ENCODE data around the gene TRAF6. TPM values are rescaled to one million over a fixed set of nuclear protein-coding genes. Genes with fewer than 3 reads are reported as not detected.

TRAF6 gene
- total RNA-seq, 1 donor from 2014 or later: 12.5 TPM

DNA sequence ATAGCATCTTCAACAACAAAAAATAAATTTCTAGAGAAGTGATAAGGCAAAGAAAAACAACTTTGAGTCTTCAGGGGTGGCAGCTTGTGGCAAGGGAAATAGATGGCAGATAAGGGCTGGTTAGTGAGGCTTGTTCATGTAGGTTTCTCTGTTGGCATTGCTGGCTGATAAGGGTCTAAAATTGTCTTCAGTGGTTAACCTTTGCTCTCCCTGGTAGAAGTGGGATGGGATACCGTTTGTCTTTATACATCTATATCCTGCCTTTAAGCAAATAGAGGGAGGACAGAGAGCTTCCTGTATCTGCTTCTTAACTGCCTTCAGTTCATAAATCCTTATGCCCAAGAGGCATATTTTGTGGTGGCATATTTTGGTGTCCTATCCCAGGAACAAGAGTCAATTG lies 57.1 kb downstream of the TRAF6 start:
- H3K9ac ChIP-seq (ENCODE audit: low read depth in 1 of 3, low read length in 3 of 3): no peak overlapping the region
- no peaks in the 10 kb centered on the region for H3K27me3 ChIP-seq (ENCODE audit: control insufficient read depth in 3 of 3, insufficient read depth in 3 of 3, low read length in 3 of 3)
- peaks cover 0 to 2% (median 0%) of the 10 kb centered on the region in 3 donors for H3K36me3 ChIP-seq (ENCODE audit: control insufficient read depth in 3 of 3, insufficient read depth in 3 of 3, low read length in 3 of 3)
- H3K4me1 ChIP-seq (ENCODE audit: control insufficient read depth in 3 of 3, insufficient read depth in 3 of 3, low read length in 3 of 3): peaks cover 24 to 66% (median 37%) of the 10 kb centered on the region in 3 donors
- no peaks in the 10 kb centered on the region for H3K9me3 ChIP-seq (ENCODE audit: control insufficient read depth in 3 of 3, low read length in 3 of 3)
- H3K27ac ChIP-seq (ENCODE audit: low read depth, low read length): no peak overlapping the region
- H3K4me3 ChIP-seq (ENCODE audit: low read length in 3 of 3): no peak overlapping the region

- H3K27me3 ChIP-seq (ENCODE audit: control insufficient read depth in 3 of 3, insufficient read depth in 3 of 3, low read length in 3 of 3): no peaks in the 10 kb centered on the region
- no peak overlapping the region for H3K9ac ChIP-seq (ENCODE audit: low read depth in 1 of 3, low read length in 3 of 3)
- H3K4me1 ChIP-seq (ENCODE audit: control insufficient read depth in 3 of 3, insufficient read depth in 3 of 3, low read length in 3 of 3): peaks cover 24 to 72% (median 37%) of the 10 kb centered on the region in 3 donors
- no peak overlapping the region for H3K4me3 ChIP-seq (ENCODE audit: low read length in 3 of 3)
- H3K36me3 ChIP-seq (ENCODE audit: control insufficient read depth in 3 of 3, insufficient read depth in 3 of 3, low read length in 3 of 3): peaks cover 0 to 2% (median 0%) of the 10 kb centered on the region in 3 donors
- no peak overlapping the region for H3K27ac ChIP-seq (ENCODE audit: low read depth, low read length)
- no peaks in the 10 kb centered on the region for H3K9me3 ChIP-seq (ENCODE audit: control insufficient read depth in 3 of 3, low read length in 3 of 3)
Measured at GRCh38 chr11:36452236-36452940, 57.7 kb downstream of the TRAF6 start.

- H3K4me1 ChIP-seq (ENCODE audit: control insufficient read depth in 3 of 3, insufficient read depth in 3 of 3, low read length in 3 of 3): peaks cover 23 to 73% (median 34%) of the 10 kb centered on the region in 3 donors
- peaks cover 0 to 2% (median 0%) of the 10 kb centered on the region in 3 donors for H3K36me3 ChIP-seq (ENCODE audit: control insufficient read depth in 3 of 3, insufficient read depth in 3 of 3, low read length in 3 of 3)
Measured at GRCh38 chr11:36451681-36452080, 58.4 kb downstream of the TRAF6 start.

GRCh38 chr11:36451045-36451444 lies 59.0 kb downstream of the TRAF6 start:
- H3K4me1 ChIP-seq (ENCODE audit: control insufficient read depth in 3 of 3, insufficient read depth in 3 of 3, low read length in 3 of 3): peaks cover 17 to 70% (median 28%) of the 10 kb centered on the region in 3 donors
- no peak overlapping the region for H3K27ac ChIP-seq (ENCODE audit: low read depth, low read length)
- no peak overlapping the region for H3K4me3 ChIP-seq (ENCODE audit: low read length in 3 of 3)
- peaks cover 0 to 2% (median 0%) of the 10 kb centered on the region in 3 donors for H3K36me3 ChIP-seq (ENCODE audit: control insufficient read depth in 3 of 3, insufficient read depth in 3 of 3, low read length in 3 of 3)
- no peaks in the 10 kb centered on the region for H3K27me3 ChIP-seq (ENCODE audit: control insufficient read depth in 3 of 3, insufficient read depth in 3 of 3, low read length in 3 of 3)
- no peaks in the 10 kb centered on the region for H3K9me3 ChIP-seq (ENCODE audit: control insufficient read depth in 3 of 3, low read length in 3 of 3)
- no peak overlapping the region for H3K9ac ChIP-seq (ENCODE audit: low read depth in 1 of 3, low read length in 3 of 3)

More at GRCh38 chr11:36451681-36452080, 58.4 kb downstream of the TRAF6 start:
- H3K27me3 ChIP-seq (ENCODE audit: control insufficient read depth in 3 of 3, insufficient read depth in 3 of 3, low read length in 3 of 3): no peaks in the 10 kb centered on the region
- no peaks in the 10 kb centered on the region for H3K9me3 ChIP-seq (ENCODE audit: control insufficient read depth in 3 of 3, low read length in 3 of 3)
- no peak overlapping the region for H3K4me3 ChIP-seq (ENCODE audit: low read length in 3 of 3)
- H3K9ac ChIP-seq (ENCODE audit: low read depth in 1 of 3, low read length in 3 of 3): no peak overlapping the region
- no peak overlapping the region for H3K27ac ChIP-seq (ENCODE audit: low read depth, low read length)

- peaks cover 0 to 2% (median 0%) of the 10 kb centered on the region in 3 donors for H3K36me3 ChIP-seq (ENCODE audit: control insufficient read depth in 3 of 3, insufficient read depth in 3 of 3, low read length in 3 of 3)
- no peak overlapping the region for H3K9ac ChIP-seq (ENCODE audit: low read depth in 1 of 3, low read length in 3 of 3)
- H3K27ac ChIP-seq (ENCODE audit: low read depth, low read length): no peak overlapping the region
- H3K9me3 ChIP-seq (ENCODE audit: control insufficient read depth in 3 of 3, low read length in 3 of 3): no peaks in the 10 kb centered on the region
- no peaks in the 10 kb centered on the region for H3K27me3 ChIP-seq (ENCODE audit: control insufficient read depth in 3 of 3, insufficient read depth in 3 of 3, low read length in 3 of 3)
- H3K4me1 ChIP-seq (ENCODE audit: control insufficient read depth in 3 of 3, insufficient read depth in 3 of 3, low read length in 3 of 3): peaks cover 8 to 61% (median 20%) of the 10 kb centered on the region in 3 donors
- H3K4me3 ChIP-seq (ENCODE audit: low read length in 3 of 3): peak overlapping the region; percentile 16 to 38 (median 17)
Measured at GRCh38 chr11:36450110-36450572, 59.9 kb downstream of the TRAF6 start.

GRCh38 chr11:36449561-36450096 lies 60.4 kb downstream of the TRAF6 start:
- Histone ChIP-seq H3K27me3 (ENCODE audit: control insufficient read depth in 3 of 3, insufficient read depth in 3 of 3, low read length in 3 of 3) (no peaks in the 10 kb centered on the region), H3K36me3 (ENCODE audit: control insufficient read depth in 3 of 3, insufficient read depth in 3 of 3, low read length in 3 of 3) (peaks cover 0 to 2% (median 0%) of the 10 kb centered on the region in 3 donors), H3K27ac (ENCODE audit: low read depth, low read length) (no peak overlapping the region), H3K4me1 (ENCODE audit: control insufficient read depth in 3 of 3, insufficient read depth in 3 of 3, low read length in 3 of 3) (peaks cover 6 to 56% (median 16%) of the 10 kb centered on the region in 3 donors), H3K4me3 (ENCODE audit: low read length in 3 of 3) (peak overlapping the region in 1 of 3 donors; percentile 17), H3K9ac (ENCODE audit: low read depth in 1 of 3, low read length in 3 of 3) (no peak overlapping the region), H3K9me3 (ENCODE audit: control insufficient read depth in 3 of 3, low read length in 3 of 3) (no peaks in the 10 kb centered on the region)

DNA sequence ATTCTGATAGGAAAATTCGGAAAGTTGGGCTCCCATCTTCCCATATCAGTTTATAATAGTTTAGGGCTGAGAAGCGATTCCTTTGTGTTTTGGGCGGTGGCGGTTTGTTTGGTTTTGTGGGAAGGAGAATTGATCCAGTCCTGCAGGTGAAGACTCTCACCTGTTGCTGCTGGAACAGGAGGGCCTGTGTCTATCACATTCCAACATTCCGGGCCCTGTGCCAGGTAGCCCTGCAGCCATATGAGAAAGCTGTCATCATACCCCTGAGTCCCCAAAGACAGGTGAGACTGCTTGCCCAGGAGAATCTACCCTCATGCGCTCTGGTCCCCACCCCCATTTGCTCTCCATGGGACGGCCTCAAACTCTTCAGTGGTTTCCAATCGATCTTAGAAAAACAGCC lies 62.1 kb downstream of the TRAF6 start:
- Histone ChIP-seq H3K27ac (ENCODE audit: low read depth, low read length) (no peak overlapping the region), H3K27me3 (ENCODE audit: control insufficient read depth in 3 of 3, insufficient read depth in 3 of 3, low read length in 3 of 3) (no peaks in the 10 kb centered on the region), H3K4me3 (ENCODE audit: low read length in 3 of 3) (no peak overlapping the region), H3K9me3 (ENCODE audit: control insufficient read depth in 3 of 3, low read length in 3 of 3) (no peaks in the 10 kb centered on the region), H3K9ac (ENCODE audit: low read depth in 1 of 3, low read length in 3 of 3) (no peak overlapping the region), H3K4me1 (ENCODE audit: control insufficient read depth in 3 of 3, insufficient read depth in 3 of 3, low read length in 3 of 3) (peaks cover 6 to 45% (median 10%) of the 10 kb centered on the region in 3 donors), H3K36me3 (ENCODE audit: control insufficient read depth in 3 of 3, insufficient read depth in 3 of 3, low read length in 3 of 3) (peaks cover 0 to 2% (median 0%) of the 10 kb centered on the region in 3 donors)

- no peaks in the 10 kb centered on the region for H3K27me3 ChIP-seq (ENCODE audit: control insufficient read depth in 3 of 3, insufficient read depth in 3 of 3, low read length in 3 of 3)
- no peak overlapping the region for H3K27ac ChIP-seq (ENCODE audit: low read depth, low read length)
- no peak overlapping the region for H3K4me3 ChIP-seq (ENCODE audit: low read length in 3 of 3)
- no peaks in the 10 kb centered on the region for H3K9me3 ChIP-seq (ENCODE audit: control insufficient read depth in 3 of 3, low read length in 3 of 3)
- no peak overlapping the region for H3K9ac ChIP-seq (ENCODE audit: low read depth in 1 of 3, low read length in 3 of 3)
- peaks cover 0 to 2% (median 0%) of the 10 kb centered on the region in 3 donors for H3K36me3 ChIP-seq (ENCODE audit: control insufficient read depth in 3 of 3, insufficient read depth in 3 of 3, low read length in 3 of 3)
- H3K4me1 ChIP-seq (ENCODE audit: control insufficient read depth in 3 of 3, insufficient read depth in 3 of 3, low read length in 3 of 3): peaks cover 5 to 40% (median 10%) of the 10 kb centered on the region in 3 donors
Measured at GRCh38 chr11:36447514-36447913, 62.6 kb downstream of the TRAF6 start.

DNA sequence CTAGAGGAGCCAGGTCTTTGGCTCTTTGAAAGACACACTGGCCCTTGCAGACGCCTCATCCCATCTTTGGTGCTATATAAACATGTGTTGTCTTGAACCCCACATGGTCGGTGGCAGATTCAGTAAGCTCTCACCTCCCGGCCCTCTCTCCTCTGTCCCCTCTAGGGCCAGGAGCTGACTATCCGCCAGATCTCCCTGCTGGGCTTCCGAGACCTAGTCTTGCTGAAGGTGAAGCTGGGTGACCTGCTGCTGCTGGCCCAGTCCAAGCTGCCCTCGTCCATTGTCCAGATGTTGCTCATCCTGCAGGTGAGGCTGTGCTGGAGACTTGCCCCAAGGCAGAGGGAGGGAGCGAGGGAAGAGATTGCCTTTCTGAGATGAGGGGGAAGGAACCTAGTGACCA lies 63.9 kb downstream of the TRAF6 start:
- no peak overlapping the region for H3K4me3 ChIP-seq (ENCODE audit: low read length in 3 of 3)
- H3K27me3 ChIP-seq (ENCODE audit: control insufficient read depth in 3 of 3, insufficient read depth in 3 of 3, low read length in 3 of 3): no peaks in the 10 kb centered on the region
- no peaks in the 10 kb centered on the region for H3K9me3 ChIP-seq (ENCODE audit: control insufficient read depth in 3 of 3, low read length in 3 of 3)
- no peak overlapping the region for H3K9ac ChIP-seq (ENCODE audit: low read depth in 1 of 3, low read length in 3 of 3)
- H3K36me3 ChIP-seq (ENCODE audit: control insufficient read depth in 3 of 3, insufficient read depth in 3 of 3, low read length in 3 of 3): peaks cover 0 to 2% (median 0%) of the 10 kb centered on the region in 3 donors
- peaks cover 8 to 42% (median 11%) of the 10 kb centered on the region in 3 donors for H3K4me1 ChIP-seq (ENCODE audit: control insufficient read depth in 3 of 3, insufficient read depth in 3 of 3, low read length in 3 of 3)
- H3K27ac ChIP-seq (ENCODE audit: low read depth, low read length): no peak overlapping the region

DNA sequence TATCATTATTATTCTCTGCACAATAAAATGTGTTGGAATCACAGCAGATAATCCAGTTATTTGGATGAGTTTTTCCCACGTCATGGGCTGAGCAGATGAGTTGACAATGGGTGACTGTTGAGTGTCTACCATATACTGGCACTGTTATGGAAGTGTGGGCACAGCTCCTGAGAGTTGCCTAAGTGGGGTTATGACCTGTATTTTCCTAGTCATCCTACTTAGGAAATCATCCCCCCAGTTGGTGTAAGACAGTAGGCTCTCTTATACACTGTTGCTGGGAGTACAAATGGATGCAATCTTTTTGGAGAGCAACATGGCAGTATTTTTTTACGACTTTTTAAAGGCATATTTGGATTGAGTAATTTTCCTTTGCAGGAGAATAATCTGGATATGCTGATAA lies 66.4 kb downstream of the TRAF6 start:
- Histone ChIP-seq H3K27ac (ENCODE audit: low read depth, low read length) (no peak overlapping the region), H3K4me1 (ENCODE audit: control insufficient read depth in 3 of 3, insufficient read depth in 3 of 3, low read length in 3 of 3) (peaks cover 7 to 29% (median 8%) of the 10 kb centered on the region in 3 donors), H3K4me3 (ENCODE audit: low read length in 3 of 3) (no peak overlapping the region), H3K36me3 (ENCODE audit: control insufficient read depth in 3 of 3, insufficient read depth in 3 of 3, low read length in 3 of 3) (no peaks in the 10 kb centered on the region), H3K27me3 (ENCODE audit: control insufficient read depth in 3 of 3, insufficient read depth in 3 of 3, low read length in 3 of 3) (no peaks in the 10 kb centered on the region), H3K9me3 (ENCODE audit: control insufficient read depth in 3 of 3, low read length in 3 of 3) (no peaks in the 10 kb centered on the region), H3K9ac (ENCODE audit: low read depth in 1 of 3, low read length in 3 of 3) (no peak overlapping the region)

All from skeletal muscle tissue (tissue), 4 donors.